ENCODE results near the gene RGS3. TPM values are rescaled to one million over a fixed set of nuclear protein-coding genes. Genes with fewer than 3 reads are reported as not detected.

RGS3 gene
- total RNA-seq, 1 donor from 2014 or later, result 233 TPM

Other genes starting within 250 kb of the RGS3 start
- 17.9 TPM for gene FKBP15, start 242.4 kb upstream of the RGS3 start, total RNA-seq
- gene SLC31A1, start 242.2 kb upstream of the RGS3 start, total RNA-seq, result 9.6 TPM
- 35.1 TPM for gene CDC26, start 188.2 kb upstream of the RGS3 start, total RNA-seq
- 10.5 TPM for gene PRPF4, start 188.1 kb upstream of the RGS3 start, total RNA-seq
- gene RNF183, start 160.4 kb upstream of the RGS3 start, total RNA-seq, result not detected
- 10.9 TPM for gene WDR31, start 123.5 kb upstream of the RGS3 start, total RNA-seq
- gene BSPRY, start 114.2 kb upstream of the RGS3 start, total RNA-seq, result 1.7 TPM
- 14.3 TPM for gene HDHD3, start 86.7 kb upstream of the RGS3 start, total RNA-seq
- 68.2 TPM for gene ALAD, start 62.4 kb upstream of the RGS3 start, total RNA-seq
- 16.9 TPM for gene POLE3, start 53.1 kb upstream of the RGS3 start, total RNA-seq
- gene C9orf43, start 53.0 kb upstream of the RGS3 start, total RNA-seq, result 0.16 TPM